Fibroblast of skin of back (primary cell): ENCODE measurements around the gene DTX1.
A peak's percentile ranks its signal among the peaks of the same experiment; 100 is the strongest.

Source experiments
- DNase-seq: peaks from one replicate; pipeline ENCODE4 v3.0.0-alpha.2; 2013

The DTX1 gene

DNA sequence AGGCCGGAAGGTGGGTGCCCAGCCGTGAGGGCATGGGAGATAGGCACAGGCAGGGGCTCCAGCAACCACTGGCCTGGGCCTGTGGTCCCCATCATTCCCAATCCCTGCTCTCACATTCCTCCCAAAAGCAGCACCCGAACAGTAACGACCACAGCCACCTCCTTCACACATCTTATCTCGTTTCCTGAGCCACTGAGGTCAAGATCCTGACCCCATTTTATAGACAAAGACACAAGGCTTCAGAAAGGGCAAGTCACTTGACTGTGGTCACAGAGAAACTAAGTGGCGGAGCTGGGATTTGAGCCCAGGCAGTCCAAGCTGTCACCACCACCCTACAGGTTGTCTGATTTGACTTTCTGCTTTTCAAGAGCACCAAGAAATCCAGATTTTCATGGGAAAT lies 38.9 kb downstream of the DTX1 start:
- DNase-seq, result no peak

DNA sequence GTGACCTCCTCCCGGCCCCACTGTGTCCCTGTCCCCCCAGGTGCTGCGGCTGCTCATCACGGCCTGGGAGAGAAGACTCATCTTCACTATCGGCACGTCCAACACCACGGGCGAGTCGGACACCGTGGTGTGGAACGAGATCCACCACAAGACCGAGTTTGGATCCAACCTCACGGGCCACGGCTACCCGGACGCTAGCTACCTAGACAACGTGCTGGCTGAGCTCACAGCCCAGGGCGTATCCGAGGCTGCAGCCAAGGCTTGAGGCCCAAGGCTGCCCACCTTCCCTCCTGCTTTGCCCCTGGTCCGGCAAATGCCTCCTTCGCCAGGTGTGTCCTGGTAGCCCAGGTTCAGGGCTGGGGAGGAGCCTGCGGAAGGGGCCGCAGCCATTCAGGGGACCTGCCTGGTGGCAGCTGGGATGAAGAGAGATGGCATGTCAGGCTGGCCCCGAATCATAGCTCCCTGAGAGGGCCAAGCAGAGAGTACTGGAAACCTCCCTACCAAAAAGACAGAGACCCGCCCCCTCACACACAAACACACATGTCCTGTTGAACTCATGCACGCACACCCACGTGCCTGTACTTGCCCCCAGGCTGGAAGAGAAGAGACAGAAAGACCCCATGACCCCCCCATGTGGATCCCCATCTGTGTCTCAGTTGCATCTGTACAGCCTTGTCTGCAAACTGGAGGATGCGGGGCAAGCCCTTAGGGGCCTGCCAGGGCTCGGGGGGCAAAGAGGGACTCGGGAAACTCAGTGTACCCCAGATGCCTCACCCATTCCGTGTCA lies 40.3 kb downstream of the DTX1 start:
- DNase-seq, result no peak

DNA sequence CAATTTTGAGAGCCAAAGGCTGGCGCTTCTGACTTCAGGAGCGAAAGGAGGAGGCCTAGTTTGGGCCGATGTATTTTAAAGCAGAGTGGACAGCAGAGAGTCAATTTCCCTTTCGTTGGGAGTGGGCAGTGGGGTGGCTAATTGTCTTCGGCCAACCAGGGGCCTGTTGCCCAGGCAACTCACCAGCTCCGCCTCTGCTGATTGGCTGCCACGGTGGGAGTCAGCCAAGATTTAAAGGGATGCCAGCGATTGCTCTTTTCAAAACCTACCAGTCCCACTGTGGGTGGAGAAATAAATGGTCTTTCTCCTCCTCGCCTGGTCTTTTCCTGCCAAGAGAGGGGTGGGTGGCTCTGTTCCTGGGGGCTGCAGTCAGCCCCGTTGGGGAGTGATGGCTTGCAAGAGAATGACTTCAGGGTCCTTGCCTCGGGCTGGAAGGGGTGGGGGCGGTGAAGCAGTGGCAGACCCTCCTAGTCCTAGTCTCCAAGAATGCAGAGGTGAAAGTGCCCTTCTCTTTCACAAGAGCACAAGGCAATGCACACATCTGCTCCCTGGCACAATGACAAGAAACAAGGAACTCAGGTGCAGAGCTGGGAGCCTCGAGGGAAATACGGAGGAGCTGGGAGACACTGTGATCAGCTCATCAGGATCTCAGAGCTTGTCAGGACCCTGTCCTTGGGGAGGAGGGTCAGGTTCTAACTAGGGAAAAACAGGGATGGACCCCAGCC lies 41.3 kb downstream of the DTX1 start:
- DNase-seq, result no peak

DNA sequence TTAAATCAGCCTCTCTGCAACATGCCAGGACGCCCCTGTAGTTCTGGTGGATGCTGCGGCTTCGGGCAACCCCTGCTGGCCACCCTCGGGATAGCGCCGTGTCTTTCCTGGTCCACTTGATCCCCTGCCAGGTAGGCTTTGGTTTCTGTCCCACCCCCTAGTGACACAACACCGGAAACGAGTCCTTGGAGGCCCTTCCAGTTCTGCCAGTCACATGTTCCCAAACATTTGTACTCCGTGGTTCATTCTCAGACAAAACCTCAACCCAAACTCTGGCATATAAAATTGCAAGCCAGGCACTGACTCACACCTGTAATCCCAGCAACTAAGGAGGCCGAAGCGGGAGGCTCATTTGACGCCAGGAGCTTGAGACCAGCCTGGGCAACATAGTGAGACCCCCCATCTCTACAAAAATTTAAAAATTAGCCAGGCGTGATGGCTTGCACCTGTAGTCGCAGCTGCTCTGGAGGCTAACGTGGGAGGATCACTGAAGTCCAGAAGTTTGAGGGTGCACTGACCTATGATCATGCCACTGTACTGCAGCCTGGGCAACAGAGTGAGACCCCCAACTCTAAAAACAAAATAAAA lies 42.0 kb downstream of the DTX1 start:
- peak; percentile 65 for DNase-seq

DNA sequence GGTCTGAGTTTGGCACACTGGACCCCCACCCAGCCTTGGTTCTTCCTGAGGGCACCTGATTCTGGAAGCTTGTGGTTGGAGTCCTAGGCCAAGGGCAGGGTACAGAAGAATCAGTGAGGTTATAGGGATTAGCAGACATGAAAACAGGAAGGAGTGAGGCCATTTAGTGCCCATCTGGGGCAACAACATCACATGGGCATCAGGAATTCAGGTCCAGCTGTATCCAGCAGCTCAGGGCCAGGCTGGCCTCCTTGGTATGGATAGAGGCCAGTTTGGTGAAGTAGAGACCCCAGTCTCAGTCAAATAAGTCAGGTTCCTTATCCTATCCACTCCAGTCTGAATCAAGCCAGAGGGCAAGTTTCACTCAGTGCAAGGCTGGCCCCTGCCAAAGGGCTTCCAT lies 42.8 kb downstream of the DTX1 start:
- no peak for DNase-seq

DNA sequence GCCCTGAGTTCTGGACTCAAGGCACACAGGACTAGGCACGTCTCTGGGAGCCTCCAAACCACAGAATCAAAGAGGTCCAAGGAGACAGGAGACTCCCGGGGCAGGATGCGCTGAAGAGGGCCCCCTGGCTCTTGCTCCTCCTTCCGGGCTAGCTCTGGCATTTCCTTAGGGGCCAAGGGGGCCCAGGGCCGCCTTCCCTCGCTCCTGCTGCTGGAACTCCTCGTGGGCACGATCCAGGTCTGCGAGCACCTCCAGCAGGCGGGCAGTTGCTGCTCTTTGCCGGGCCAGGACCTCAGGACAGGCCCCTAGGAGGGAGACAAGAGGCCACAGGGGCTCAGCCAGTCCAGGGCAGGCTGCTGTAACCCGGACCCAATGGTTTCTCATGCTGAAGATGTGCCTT lies 43.2 kb downstream of the DTX1 start:
- DNase-seq, result no peak

DNA sequence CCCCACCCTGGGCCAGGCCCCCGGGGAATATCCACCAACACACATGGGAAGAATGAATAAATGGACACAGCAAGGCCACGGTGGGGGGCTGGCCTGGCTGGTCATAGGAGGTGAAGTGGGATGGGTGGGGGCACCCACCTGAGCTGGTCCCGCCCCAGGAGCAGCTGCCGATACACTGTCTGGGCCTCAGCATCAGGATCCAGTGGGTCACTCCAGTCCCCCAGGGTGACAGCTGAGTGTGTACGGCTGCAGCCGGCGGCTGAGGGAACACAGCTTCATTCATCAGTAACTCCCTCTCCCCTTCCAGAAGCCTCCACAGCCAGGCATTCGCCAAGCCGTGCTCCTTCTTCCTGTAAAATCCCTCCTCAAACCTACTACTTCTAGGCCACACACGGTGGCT lies 45.2 kb downstream of the DTX1 start:
- no peak for DNase-seq

DNA sequence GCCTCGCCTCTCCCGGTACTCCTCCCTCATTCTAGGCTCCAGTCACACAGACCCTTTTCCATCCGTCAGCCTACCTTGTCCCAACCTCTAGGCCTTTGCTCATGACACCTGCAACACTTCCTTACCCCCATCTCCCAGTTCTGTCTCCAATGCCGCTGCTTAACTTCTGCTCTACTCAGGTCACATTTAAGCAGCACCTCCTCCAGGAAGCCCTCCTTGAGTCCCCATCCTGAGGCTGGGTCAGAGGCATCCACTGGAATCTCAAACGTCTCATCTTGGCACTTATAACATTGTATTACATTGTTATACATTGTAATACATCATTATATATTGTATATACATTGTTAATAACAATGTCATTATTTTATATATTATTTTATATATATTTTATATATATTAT lies 46.3 kb downstream of the DTX1 start:
- no peak for DNase-seq

DNA sequence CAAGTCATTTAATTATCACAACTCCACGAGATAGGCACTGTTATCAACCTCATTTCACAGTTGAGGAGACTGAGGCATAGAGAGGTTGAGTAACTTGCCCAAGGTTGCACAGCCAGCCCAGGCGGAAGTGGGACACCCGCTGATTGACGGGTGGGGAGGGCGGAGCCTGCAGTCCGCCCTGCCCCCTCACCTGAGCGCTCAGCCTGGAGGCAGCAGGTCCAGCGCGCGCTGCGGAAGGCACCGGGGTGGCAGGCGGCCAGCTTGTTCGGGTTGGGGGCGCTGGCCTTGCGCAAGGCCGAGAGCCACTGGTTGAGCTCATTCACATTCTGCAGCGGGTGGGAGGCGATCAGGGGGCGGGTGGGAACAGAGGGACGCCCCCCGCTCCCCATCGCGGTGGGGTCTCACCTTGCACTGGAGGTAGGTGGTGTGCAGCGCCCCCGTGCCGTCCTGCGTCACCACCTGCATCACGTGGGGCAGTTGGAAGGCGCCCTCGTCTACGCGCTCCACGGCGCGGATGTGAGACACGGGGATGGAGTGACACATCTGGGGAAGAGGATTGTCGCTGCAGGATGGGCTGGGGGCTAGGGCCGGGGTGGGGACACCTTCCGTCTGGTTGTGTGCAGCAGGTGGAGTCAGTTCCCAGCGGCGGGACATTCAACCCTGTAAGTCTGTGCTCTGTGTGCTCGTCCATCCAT lies 47.4 kb downstream of the DTX1 start:
- no peak for DNase-seq

DNA sequence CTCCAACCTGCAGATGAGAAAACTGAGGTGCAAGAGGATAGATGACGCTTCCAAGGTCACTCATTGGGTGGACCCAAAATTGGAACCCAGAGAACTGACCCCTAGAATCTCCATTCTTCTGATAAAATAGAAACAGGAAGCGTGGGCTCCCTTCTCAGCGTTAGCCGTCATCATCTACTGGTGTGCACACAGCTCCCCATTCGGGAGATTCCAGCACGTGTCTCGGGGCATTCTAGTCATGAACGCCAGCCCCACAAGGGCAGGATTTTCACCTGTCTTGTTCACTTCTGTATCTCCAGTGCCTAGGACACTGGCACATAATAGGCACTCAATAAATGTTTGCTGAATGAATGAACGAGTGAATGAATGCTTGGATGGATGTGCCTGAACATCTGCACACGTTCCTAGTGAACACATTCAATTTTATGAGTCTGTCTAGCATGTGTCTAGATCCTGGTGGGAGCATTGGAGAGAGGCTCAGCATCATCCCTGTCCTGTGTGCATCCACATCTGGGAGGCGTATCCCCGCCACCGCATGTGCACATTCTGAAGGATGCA lies 48.5 kb downstream of the DTX1 start:
- DNase-seq, result no peak

DNA sequence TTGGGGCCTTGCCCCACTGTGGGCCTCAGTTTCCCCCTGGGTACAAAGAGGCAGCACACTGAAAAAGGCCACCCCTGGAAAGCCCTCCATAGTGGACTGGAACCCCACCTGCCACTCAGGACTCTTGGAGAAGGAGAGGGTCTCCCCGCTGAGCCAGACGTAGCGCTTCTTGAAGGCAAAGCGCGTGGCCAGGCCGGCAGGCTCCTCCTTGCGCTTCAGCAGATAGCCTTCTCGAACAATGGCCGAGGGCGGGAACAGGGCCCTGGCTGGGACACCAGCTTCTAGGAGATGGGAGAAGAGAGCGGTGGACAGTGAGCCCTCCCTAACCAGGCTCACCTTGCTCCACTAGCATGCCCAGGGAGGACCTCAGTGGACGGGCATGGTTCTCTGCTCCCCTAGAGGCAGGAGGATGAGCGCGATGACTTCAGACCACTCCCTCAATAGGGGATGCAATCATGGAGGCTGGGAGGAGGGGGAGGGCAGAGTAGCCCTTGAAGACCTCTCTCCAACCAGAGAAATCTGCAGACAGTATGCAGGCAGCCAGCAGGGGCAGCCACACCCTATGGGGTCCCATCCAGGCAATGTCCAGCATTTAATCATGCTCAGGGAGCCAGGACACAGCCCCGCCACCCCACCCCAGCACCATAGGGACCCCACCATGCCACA lies 49.2 kb downstream of the DTX1 start:
- DNase-seq, result no peak

DNA sequence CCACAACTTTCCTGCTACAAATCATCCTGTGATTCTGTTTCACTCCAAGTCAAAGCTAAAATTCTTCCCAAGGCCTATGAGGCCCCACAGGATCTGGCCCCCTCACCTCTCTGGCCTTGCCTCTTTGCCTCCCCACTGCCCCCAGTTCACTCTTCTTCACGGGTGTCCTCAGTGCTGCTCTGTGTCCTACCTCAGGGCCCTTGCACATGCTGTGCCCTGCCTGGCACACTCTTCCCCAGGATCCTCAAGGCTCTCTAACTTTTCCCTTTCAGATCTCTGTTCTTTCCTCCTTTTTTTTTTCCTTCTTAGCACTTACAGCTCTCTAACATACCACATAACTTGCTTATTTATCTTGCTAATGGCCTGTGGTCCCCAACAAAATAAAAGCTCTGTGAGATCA lies 49.8 kb downstream of the DTX1 start:
- DNase-seq, result no peak

DNA sequence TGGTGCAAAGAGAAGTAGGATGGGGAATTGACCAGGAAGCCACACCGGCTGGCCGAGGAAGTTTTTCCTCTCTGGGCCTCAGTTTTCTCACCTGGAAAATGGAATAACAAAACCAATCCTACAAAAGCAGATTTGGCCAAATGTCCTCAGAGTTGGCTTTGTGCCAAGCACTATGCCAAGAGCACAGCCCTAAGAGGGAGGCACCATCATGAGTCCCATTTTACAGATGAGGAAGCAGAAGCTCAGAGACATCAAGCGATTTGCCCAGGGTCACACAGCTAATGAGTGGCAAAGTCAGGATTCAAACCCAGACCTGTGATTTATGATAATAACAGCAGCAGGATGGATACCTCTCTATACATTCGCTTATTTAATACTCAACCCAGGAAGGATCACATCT lies 51.8 kb downstream of the DTX1 start:
- no peak for DNase-seq

DNA sequence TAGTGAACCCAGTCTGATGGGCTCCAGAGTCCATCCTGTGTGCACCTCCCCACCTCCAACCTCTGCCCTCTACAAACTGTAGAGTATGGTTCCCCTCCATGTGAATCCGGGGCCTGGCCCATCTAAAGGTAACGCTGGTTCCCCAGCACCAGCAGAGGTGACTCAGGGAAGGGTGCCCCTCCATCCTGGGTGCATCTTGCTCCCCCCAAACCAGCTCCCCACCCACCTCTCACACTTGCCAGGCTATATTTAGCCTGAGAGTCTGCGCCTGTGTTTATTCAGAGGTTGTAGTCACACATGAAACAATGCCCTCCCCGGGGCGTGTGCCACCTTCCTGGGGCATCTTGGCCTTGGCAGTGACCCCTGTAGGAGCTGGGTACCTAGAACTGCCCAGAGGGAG lies 52.8 kb downstream of the DTX1 start:
- DNase-seq, result no peak

DNA sequence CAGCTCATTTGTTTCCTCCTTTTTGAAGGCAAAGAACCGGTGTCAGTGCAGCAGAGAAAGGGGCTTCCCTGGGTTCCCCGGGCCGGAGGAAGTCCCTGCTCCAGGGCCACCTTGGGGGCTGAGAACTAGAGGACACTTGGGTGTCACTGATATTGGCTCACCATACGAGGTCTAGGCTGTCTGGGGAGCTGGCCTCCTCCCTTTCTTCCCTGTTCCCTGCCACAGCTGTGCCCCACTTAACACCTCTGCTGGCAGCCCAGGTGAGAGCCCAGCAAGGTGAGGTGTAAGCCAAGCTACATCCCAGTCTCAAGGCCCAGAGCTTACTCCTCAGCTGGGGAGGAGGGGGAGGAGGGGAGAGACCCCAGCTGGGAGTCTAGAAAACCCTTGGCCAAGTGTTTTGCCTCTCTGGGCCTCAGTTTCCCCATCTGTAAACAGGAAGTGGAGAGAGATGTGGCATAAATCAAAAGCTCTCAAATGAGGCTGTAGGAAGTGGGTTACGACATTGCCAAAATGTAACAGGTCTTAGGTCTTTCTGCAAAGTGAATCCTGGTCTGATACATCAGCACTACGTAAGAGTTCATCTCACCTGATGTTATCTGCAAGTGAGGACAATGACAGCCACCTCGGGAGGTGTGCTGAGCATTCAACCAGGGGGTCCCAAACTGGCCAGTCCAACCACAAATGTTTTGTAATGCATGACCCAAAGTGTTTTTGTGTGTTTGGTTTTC lies 53.5 kb downstream of the DTX1 start:
- DNase-seq, result no peak

DNA sequence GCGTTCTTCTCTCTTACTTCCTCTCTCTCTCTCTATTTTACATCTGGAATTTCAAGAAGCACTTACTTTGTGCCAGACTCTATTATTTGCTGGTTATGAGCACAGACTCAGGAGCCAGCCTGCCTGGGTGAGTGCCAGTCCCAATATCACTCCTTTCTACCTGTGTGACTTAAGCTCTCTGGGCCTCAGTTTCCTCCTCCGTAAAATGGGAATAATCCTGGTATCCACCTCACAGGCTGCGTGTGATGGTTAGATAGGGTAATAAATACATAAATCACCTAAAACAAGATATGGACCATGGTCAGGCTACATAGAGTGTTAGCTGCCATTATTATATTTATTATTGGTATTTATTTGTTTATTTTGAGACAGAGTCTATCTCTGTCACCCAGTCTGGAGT lies 54.7 kb downstream of the DTX1 start:
- no peak for DNase-seq

DNA sequence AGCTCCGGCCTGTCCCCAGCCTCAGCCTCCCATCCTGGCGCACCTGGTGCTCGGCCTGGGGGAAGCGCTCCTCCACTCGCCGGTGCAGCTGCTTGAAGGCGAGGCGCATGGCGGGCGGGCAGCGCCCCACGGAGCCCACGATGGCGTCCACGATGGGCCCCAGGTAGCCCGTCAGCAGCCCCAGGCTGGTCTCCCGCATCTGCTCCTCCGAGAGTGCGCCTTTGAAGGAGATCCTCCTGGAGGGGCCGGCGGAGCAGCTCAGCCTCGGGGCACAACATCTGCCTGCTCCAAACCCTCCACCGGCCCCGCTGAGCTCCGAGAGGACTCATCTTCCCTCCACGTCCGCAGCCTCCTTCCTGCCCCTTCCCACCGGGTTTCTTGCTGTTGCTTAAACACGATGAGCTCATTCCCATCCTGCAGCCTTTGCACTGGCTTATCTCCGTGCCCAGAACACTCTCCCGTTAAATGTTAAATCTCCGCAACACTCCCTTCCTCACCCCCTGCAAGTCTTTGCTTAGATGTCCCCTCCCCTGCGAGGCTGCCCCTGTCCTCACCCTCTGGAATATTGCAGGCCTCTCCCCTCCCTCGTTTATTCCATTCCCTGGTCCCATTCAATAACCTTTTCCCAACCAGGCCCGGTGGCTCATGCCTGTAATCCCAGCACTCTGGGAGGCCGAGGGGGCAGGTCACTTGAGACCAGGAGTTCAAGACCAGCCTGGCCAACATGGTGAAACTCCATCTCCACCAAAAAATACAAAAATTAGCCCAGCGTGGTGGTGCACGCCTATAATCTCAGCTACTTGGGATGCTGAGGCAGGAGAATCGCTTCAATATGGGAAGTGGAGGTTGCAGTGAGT lies 55.7 kb downstream of the DTX1 start:
- no peak for DNase-seq

DNA sequence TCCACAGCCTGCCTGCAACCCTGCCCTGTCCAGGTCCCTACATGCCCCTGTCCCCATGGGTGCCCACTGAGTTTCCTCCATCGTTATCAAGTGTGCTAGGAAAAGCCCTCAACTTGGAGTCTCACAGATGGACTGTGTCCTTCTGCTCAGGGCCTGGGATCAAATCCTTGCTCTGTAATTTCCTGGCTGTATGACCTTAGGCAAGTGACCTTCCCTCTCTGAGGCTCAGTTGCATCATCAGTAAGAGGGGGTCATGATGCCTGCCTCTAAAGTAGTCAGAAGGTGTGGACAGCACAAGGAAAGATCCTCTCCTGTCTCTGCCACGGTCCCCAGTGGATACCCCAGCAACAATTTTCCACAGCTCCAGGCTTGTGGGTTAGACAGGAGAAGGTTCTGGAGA lies 56.9 kb downstream of the DTX1 start:
- no peak for DNase-seq

DNA sequence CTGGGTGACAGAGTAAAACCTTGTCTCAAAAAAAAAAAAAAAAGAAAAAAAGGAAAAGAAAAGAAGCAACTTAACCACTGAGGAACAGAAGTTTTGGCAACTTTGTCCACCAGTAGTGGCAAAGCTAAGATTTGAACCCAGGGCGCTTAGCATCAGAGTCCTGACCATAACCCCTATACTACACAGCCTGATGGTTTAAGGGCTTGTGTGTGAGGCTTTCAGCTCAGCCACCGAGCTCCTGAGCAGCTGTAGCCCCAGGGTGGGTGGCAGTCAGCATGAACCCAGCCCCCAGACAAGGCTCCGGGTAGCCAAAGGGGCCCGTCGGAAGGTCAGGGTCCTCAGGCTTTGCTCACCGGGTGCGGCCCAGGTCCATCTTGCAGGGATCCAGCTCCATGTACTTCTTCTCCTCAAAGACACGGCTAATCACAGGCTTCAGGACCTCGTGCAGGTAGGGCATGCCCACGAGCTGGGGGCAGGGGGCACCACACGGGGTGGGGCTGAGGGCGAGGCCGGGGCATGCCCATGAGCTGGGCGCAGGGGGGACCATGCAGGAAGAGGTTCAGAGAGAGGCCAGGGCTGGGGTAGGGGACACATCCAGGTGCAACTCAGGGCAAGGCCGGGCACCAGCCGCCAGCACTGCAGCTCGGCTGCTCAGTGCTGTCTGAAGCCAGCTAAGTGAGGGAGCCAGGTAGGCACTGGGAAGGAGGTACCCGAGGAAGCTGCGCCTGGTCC lies 58.1 kb downstream of the DTX1 start:
- no peak for DNase-seq
